HFFc6 (cell line): ENCODE measurements around the gene TTLL4. TPM values are rescaled to one million over a fixed set of nuclear protein-coding genes. Genes with fewer than 3 reads are reported as not detected.

Experiments used
- DNase-seq: peaks from one replicate; pipeline ENCODE4 v3.0.0-alpha.2; 2018
- H3K27ac Mint-ChIP-seq: 2 replicates; pipeline ENCODE4 v1.8.0; 2020; ENCODE audit warnings: mild to moderate bottlenecking, mixed read lengths
- H3K27me3 Mint-ChIP-seq: 2 replicates; pipeline ENCODE4 v1.8.0; 2021; ENCODE audit warnings: mild to moderate bottlenecking, moderate library complexity, mixed read lengths; ENCODE audit not compliant: insufficient read depth
- H3K36me3 Mint-ChIP-seq: 2 replicates; pipeline ENCODE4 v1.8.0; 2021; ENCODE audit warnings: low read depth, mixed read lengths
- H3K4me1 Mint-ChIP-seq: 2 replicates; pipeline ENCODE4 v1.8.0; 2020; ENCODE audit warnings: low read depth, mixed read lengths
- H3K4me3 Mint-ChIP-seq: 2 replicates; pipeline ENCODE4 v1.8.0; 2020; ENCODE audit warnings: mild to moderate bottlenecking, moderate library complexity, mixed read lengths
- H3K9me3 Mint-ChIP-seq: 2 replicates; pipeline ENCODE4 v1.8.0; 2020; ENCODE audit warnings: mild to moderate bottlenecking, mixed read lengths
- CTCF ChIP-seq: fragments of 200-600 bp; sonication (generic); IDR thresholded peaks from 2 replicates; pipeline ENCODE4 v1.5.0; 2021; ENCODE audit warnings: antibody characterized with exemption, mild to moderate bottlenecking
- total RNA-seq, 6 experiments: library from RNA; stranded (reverse); fragmentation: NEBNext Ultra II Directional; extraction: Animal tissue kit (Norgen Biotek cat#: 25700); gene quantifications; 2 replicates in 1 of 6; 3 replicates in 5 of 6; pipeline ENCODE4 v1.2.3, GENCODE V29; 2021

The TTLL4 gene
- total RNA-seq, 6 experiments from 2014 or later: 16.1 to 19.6 (median 17.0) TPM

GRCh38 chr2:218691234-218691633, 19.4 kb upstream of the TTLL4 start:
- no peaks in the 10 kb centered on the region for H3K9me3 Mint-ChIP-seq
- DNase-seq: peak; percentile 65
- H3K27ac Mint-ChIP-seq: peak overlapping the region; percentile 62
- no peak for TF ChIP-seq CTCF
- H3K4me3 Mint-ChIP-seq: no peak overlapping the region
- peaks cover 43% of the 10 kb centered on the region for H3K4me1 Mint-ChIP-seq
- H3K36me3 Mint-ChIP-seq: peaks cover 11% of the 10 kb centered on the region; the same call in 1 of the 2 replicates
- H3K27me3 Mint-ChIP-seq: no peaks in the 10 kb centered on the region

- H3K27me3 Mint-ChIP-seq: no peaks in the 10 kb centered on the region
- H3K9me3 Mint-ChIP-seq: no peaks in the 10 kb centered on the region
- H3K4me1 Mint-ChIP-seq: peaks cover 33% of the 10 kb centered on the region
- peaks cover 15% of the 10 kb centered on the region for H3K36me3 Mint-ChIP-seq
- peak; percentile 12 for DNase-seq
- 0 out of 2 replicates have a peak overlapping the region, but pooled peaks have one; percentile 6 for H3K27ac Mint-ChIP-seq
- TF ChIP-seq CTCF: no peak
- H3K4me3 Mint-ChIP-seq: no peak overlapping the region
Measured at GRCh38 chr2:218694405-218695145, 16.1 kb upstream of the TTLL4 start.

GRCh38 chr2:218698885-218699284, 11.8 kb upstream of the TTLL4 start:
- Mint-ChIP-seq H3K36me3 (peaks cover 12% of the 10 kb centered on the region), H3K9me3 (no peaks in the 10 kb centered on the region), H3K4me1 (peaks cover 11% of the 10 kb centered on the region; the same call in 1 of the 2 replicates), H3K27me3 (no peaks in the 10 kb centered on the region), H3K4me3 (no peak overlapping the region), H3K27ac (no peak overlapping the region)
- no peak for DNase-seq
- TF ChIP-seq CTCF: no peak

GRCh38 chr2:218701806-218702205, 8.8 kb upstream of the TTLL4 start:
- Mint-ChIP-seq H3K27me3 (no peaks in the 10 kb centered on the region), H3K4me3 (no peak overlapping the region), H3K4me1 (peaks cover 7% of the 10 kb centered on the region), H3K9me3 (no peaks in the 10 kb centered on the region), H3K27ac (no peak overlapping the region), H3K36me3 (peaks cover 10% of the 10 kb centered on the region; the same call in 1 of the 2 replicates)
- DNase-seq: no peak
- TF ChIP-seq CTCF: no peak

- H3K27ac Mint-ChIP-seq: no peak overlapping the region
Measured at GRCh38 chr2:218703341-218703740, 7.3 kb upstream of the TTLL4 start.

More at GRCh38 chr2:218703341-218703740, 7.3 kb upstream of the TTLL4 start:
- Mint-ChIP-seq H3K36me3 (peaks cover 10% of the 10 kb centered on the region; the same call in 1 of the 2 replicates), H3K4me3 (no peak overlapping the region), H3K27me3 (no peaks in the 10 kb centered on the region), H3K9me3 (no peaks in the 10 kb centered on the region), H3K4me1 (peaks cover 7% of the 10 kb centered on the region)
- DNase-seq: no peak
- TF ChIP-seq CTCF: no peak
